CD14-positive monocyte (primary cell): Measurements from ENCODE around the gene LIX1. TPM values are rescaled to one million over a fixed set of nuclear protein-coding genes. Genes with fewer than 3 reads are reported as not detected.

Experiments used
- DNase-seq, 3 donors: peaks; one replicate each; pipeline ENCODE4 v3.0.0-alpha.2; 2011 to 2022
- H2AFZ ChIP-seq: 2 replicates; pipeline ENCODE4 v1.6.0; 2012; ENCODE audit warnings: mild to moderate bottlenecking, low read depth, low read length, inconsistent platforms; ENCODE audit not compliant: insufficient read depth, poor library complexity, severe bottlenecking
- H3K27ac ChIP-seq, 2 donors: 1 replicate in 1 of 2; 2 replicates in 1 of 2; pipeline ENCODE4 v1.5.1; 2012 to 2013; ENCODE audit warnings: low read length in 2 of 2, control low read depth in 1 of 2, inconsistent platforms in 1 of 2, low read depth in 1 of 2, mild to moderate bottlenecking in 1 of 2
- H3K27me3 ChIP-seq, 2 donors: one replicate each; pipeline versions ENCODE4 v1.6.0 to v1.6.1; 2011 to 2013; ENCODE audit warnings: low read length in 2 of 2; ENCODE audit not compliant: control insufficient read depth in 2 of 2, insufficient read depth in 2 of 2
- H3K36me3 ChIP-seq, 2 donors: replicated peaks in 1 of 2; 1 replicate in 1 of 2; 2 replicates in 1 of 2; pipeline versions ENCODE4 v1.5.1 to v1.6.1; 2012 to 2013; ENCODE audit warnings: low read length in 2 of 2, control low read depth in 1 of 2, inconsistent platforms in 1 of 2, mild to moderate bottlenecking in 1 of 2; ENCODE audit not compliant: insufficient read depth in 2 of 2, control insufficient read depth in 1 of 2
- H3K4me1 ChIP-seq, 2 donors: 1 replicate in 1 of 2; 2 replicates in 1 of 2; pipeline versions ENCODE4 v1.5.1 to v1.6.1; 2012 to 2013; ENCODE audit warnings: low read length in 2 of 2, control low read depth in 1 of 2, inconsistent platforms in 1 of 2, mild to moderate bottlenecking in 1 of 2, moderate library complexity in 1 of 2; ENCODE audit not compliant: insufficient read depth in 2 of 2, control insufficient read depth in 1 of 2
- H3K4me2 ChIP-seq: replicated peaks from 2 replicates; pipeline ENCODE3; 2012; ENCODE audit warnings: low read length, moderate library complexity, mild to moderate bottlenecking; ENCODE audit not compliant: poor library complexity, severe bottlenecking; ENCODE audit errors: extremely low read depth
- H3K4me3 ChIP-seq, 3 experiments: fragments of 200-600 bp in 1 of 3; sonication (generic) in 1 of 3; replicated peaks in 1 of 3; 1 replicate in 2 of 3; 2 replicates in 1 of 3; pipeline ENCODE4 v1.5.1; 2011 to 2013; ENCODE audit warnings: low read length in 3 of 3, mild to moderate bottlenecking in 3 of 3, control low read depth in 2 of 3, low read depth in 2 of 3, inconsistent platforms in 1 of 3, moderate library complexity in 1 of 3
- H3K79me2 ChIP-seq: 2 replicates; pipeline ENCODE4 v1.6.0; 2012; ENCODE audit warnings: mild to moderate bottlenecking, control low read depth, inconsistent platforms, low read length, moderate library complexity; ENCODE audit not compliant: insufficient read depth
- H3K9ac ChIP-seq: 2 replicates; pipeline ENCODE4 v1.6.0; 2017; ENCODE audit warnings: low read length, mild to moderate bottlenecking; ENCODE audit not compliant: insufficient read depth, poor library complexity, severe bottlenecking
- H3K9me3 ChIP-seq, 2 donors: replicated peaks in 1 of 2; 1 replicate in 1 of 2; 2 replicates in 1 of 2; pipeline versions ENCODE4 v1.5.1 to v1.6.1; 2012 to 2013; ENCODE audit warnings: low read length in 2 of 2, control low read depth in 1 of 2; ENCODE audit not compliant: control insufficient read depth in 1 of 2, insufficient read depth in 1 of 2
- H4K20me1 ChIP-seq: 2 replicates; pipeline ENCODE4 v1.6.0; 2012; ENCODE audit warnings: mild to moderate bottlenecking, low read length, control low read depth, moderate library complexity; ENCODE audit not compliant: insufficient read depth
- H3K27ac Mint-ChIP-seq, 7 donors: one replicate each; pipeline ENCODE4 v1.8.0; 2020; ENCODE audit warnings: mild to moderate bottlenecking in 7 of 7, mixed read lengths in 7 of 7, moderate library complexity in 6 of 7, inconsistent platforms in 2 of 7
- H3K27me3 Mint-ChIP-seq, 3 donors: one replicate each; pipeline ENCODE4 v1.8.0; 2021 to 2022; ENCODE audit warnings: low read depth in 3 of 3, mild to moderate bottlenecking in 3 of 3, mixed read lengths in 3 of 3, moderate library complexity in 3 of 3, inconsistent platforms in 1 of 3
- H3K36me3 Mint-ChIP-seq, 2 donors: one replicate each; pipeline ENCODE4 v1.8.0; 2020; ENCODE audit warnings: mixed read lengths in 2 of 2, inconsistent platforms in 1 of 2, mild to moderate bottlenecking in 1 of 2
- H3K4me1 Mint-ChIP-seq: one replicate; pipeline ENCODE4 v1.8.0; 2020; ENCODE audit warnings: mild to moderate bottlenecking, mixed read lengths
- H3K4me3 Mint-ChIP-seq, 2 donors: one replicate each; pipeline ENCODE4 v1.8.0; 2020; ENCODE audit warnings: mild to moderate bottlenecking in 2 of 2, mixed read lengths in 2 of 2, moderate library complexity in 1 of 2
- H3K9me3 Mint-ChIP-seq, 7 donors: one replicate each; pipeline ENCODE4 v1.8.0; 2020 to 2022; ENCODE audit warnings: mixed read lengths in 7 of 7, mild to moderate bottlenecking in 6 of 7, moderate library complexity in 6 of 7, inconsistent platforms in 2 of 7
- CTCF ChIP-seq: fragments of 200-600 bp; IDR thresholded peaks from one replicate; pipeline ENCODE4 v1.8.0; 2022; ENCODE audit warnings: antibody characterized with exemption, mild to moderate bottlenecking
- WGBS: methylation state at CpG from one replicate; pipeline ENCODE4 v1.1.5; 2013; ENCODE audit warnings: missing lambda C conversion rate; ENCODE audit not compliant: insufficient coverage; 5-methylcytosine and 5-hydroxymethylcytosine counted together
- intact Hi-C, 2 donors: fragments of 100-400 bp; cut with micrococcal nuclease; formaldehyde crosslinking; loops; one replicate each; pipeline versions ENCODE4 v1.15.0 to v1.15.1; 2023
- polyA plus RNA-seq, 3 donors: library from polyadenylated mRNA; depleted of rRNA in 1 of 3; unstranded in 2 of 3; stranded (reverse) in 1 of 3; fragments of 300-500 nt in 2 of 3; fragments of >200 nt in 1 of 3; fragmentation: Illumina TruSeq in 2 of 3; gene quantifications; 1 replicate in 2 of 3; 2 replicates in 1 of 3; pipeline ENCODE4 v1.2.3, GENCODE V29; 2012 to 2021

LIX1 gene
- polyA plus RNA-seq, 3 donors: not detected

- no peaks in the 10 kb centered on the region for H3K79me2 ChIP-seq
- H3K36me3 ChIP-seq: no peaks in the 10 kb centered on the region
- peaks cover 6% of the 10 kb centered on the region for H3K4me1 Mint-ChIP-seq
- no peak for DNase-seq
- H3K4me1 ChIP-seq: no peaks in the 10 kb centered on the region
- intact Hi-C loops: no loop called here
- H2AFZ ChIP-seq: no peak overlapping the region
- no peak overlapping the region for H3K27ac Mint-ChIP-seq
- no peak for TF ChIP-seq CTCF
- peaks cover 0 to 2% of the 10 kb centered on the region in 2 donors for H3K36me3 Mint-ChIP-seq
- H3K4me3 ChIP-seq: no peak overlapping the region
- H3K27me3 ChIP-seq: no peaks in the 10 kb centered on the region
- peaks cover 0 to 3% (median 0%) of the 10 kb centered on the region in 7 donors for H3K9me3 Mint-ChIP-seq
- WGBS: 100% methylated on average over 1 of the region's 1 CpG
- no peak overlapping the region for H3K27ac ChIP-seq
- no peak overlapping the region for H3K9ac ChIP-seq
- peaks cover 0 to 4% (median 1%) of the 10 kb centered on the region in 3 donors for H3K27me3 Mint-ChIP-seq
- no peak overlapping the region for H3K4me3 Mint-ChIP-seq
- no peaks in the 10 kb centered on the region for H4K20me1 ChIP-seq
- H3K9me3 ChIP-seq: no peaks in the 10 kb centered on the region
- H3K4me2 ChIP-seq: no peak overlapping the region
Observed at GRCh38 chr5:97127727-97128126, 14.7 kb downstream of the LIX1 start.

GRCh38 chr5:97125125-97125683, 17.2 kb downstream of the LIX1 start:
- Histone ChIP-seq H3K79me2 (no peaks in the 10 kb centered on the region), H2AFZ (no peak overlapping the region), H4K20me1 (no peaks in the 10 kb centered on the region), H3K4me2 (no peak overlapping the region), H3K27ac (no peak overlapping the region), H3K4me3 (no peak overlapping the region), H3K36me3 (no peaks in the 10 kb centered on the region), H3K9me3 (no peaks in the 10 kb centered on the region), H3K4me1 (no peaks in the 10 kb centered on the region), H3K27me3 (no peaks in the 10 kb centered on the region), H3K9ac (no peak overlapping the region)
- TF ChIP-seq CTCF: no peak
- no peaks in the 10 kb centered on the region for H3K36me3 Mint-ChIP-seq
- H3K27ac Mint-ChIP-seq: no peak overlapping the region
- intact Hi-C loops: no loop called here
- H3K4me1 Mint-ChIP-seq: no peaks in the 10 kb centered on the region
- no peak overlapping the region for H3K4me3 Mint-ChIP-seq
- no peak for DNase-seq
- peaks cover 0 to 2% (median 1%) of the 10 kb centered on the region in 3 donors for H3K27me3 Mint-ChIP-seq
- WGBS: 100% methylated on average over 2 of the region's 3 CpGs
- peaks cover 0 to 3% (median 0%) of the 10 kb centered on the region in 7 donors for H3K9me3 Mint-ChIP-seq
